H1 (cell line): ENCODE measurements around the gene INPP5F. TPM values are rescaled to one million over a fixed set of nuclear protein-coding genes. Genes with fewer than 3 reads are reported as not detected.

Experiments used
- CTCF ChIA-PET: fragments of 300-600 bp; sonication (Branson Sonifier 250); formaldehyde crosslinking; loops from one replicate; lab custom pipeline; 2021; ENCODE audit not compliant: partially characterized antibody; lab: Charles Lee
- POLR2A ChIA-PET: fragments of 300-600 bp; sonication (Branson Sonifier 250); formaldehyde crosslinking; loops from one replicate; lab custom pipeline; 2021; ENCODE audit warnings: inconsistent platforms; ENCODE audit not compliant: partially characterized antibody; lab: Charles Lee
- DNase-seq, 2 experiments: peaks; one replicate each; pipeline versions ENCODE4 v3.0.0 to v3.0.0-alpha.2; 2010 to 2022; ENCODE audit warnings: low spot score in 2 of 2, low read depth in 1 of 2, mixed read lengths in 1 of 2
- FAIRE-seq: peaks from 2 replicates; lab custom pipeline; 2011; peaks lifted over from hg19 to GRCh38; lab: Jason Lieb, UNC
- H2AFZ ChIP-seq: 2 replicates; pipeline ENCODE4 v1.8.1; 2012; ENCODE audit warnings: low read length, inconsistent platforms
- H2AK5ac ChIP-seq: 2 replicates; pipeline ENCODE4 v1.6.1; 2013; ENCODE audit warnings: low read depth, low read length
- H2BK120ac ChIP-seq: replicated peaks from 2 replicates; pipeline ENCODE3; 2013; ENCODE audit warnings: low read depth, low read length, inconsistent platforms
- H2BK12ac ChIP-seq: 2 replicates; pipeline ENCODE4 v1.6.1; 2013; ENCODE audit warnings: low read depth, low read length
- H2BK15ac ChIP-seq: 2 replicates; pipeline ENCODE4 v1.6.1; 2013; ENCODE audit warnings: low read length
- H2BK20ac ChIP-seq: 2 replicates; pipeline ENCODE4 v1.6.1; 2013; ENCODE audit warnings: low read length
- H2BK5ac ChIP-seq: 2 replicates; pipeline ENCODE4 v1.6.1; 2013; ENCODE audit warnings: low read depth, low read length
- H3K14ac ChIP-seq: 2 replicates; pipeline ENCODE4 v1.6.1; 2013; ENCODE audit warnings: inconsistent platforms; ENCODE audit not compliant: insufficient read length
- H3K18ac ChIP-seq: 2 replicates; pipeline ENCODE4 v1.6.1; 2013; ENCODE audit warnings: low read length; ENCODE audit errors: extremely low read depth
- H3K23ac ChIP-seq: 2 replicates; pipeline ENCODE4 v1.6.1; 2013; ENCODE audit warnings: inconsistent platforms; ENCODE audit not compliant: insufficient read length
- H3K23me2 ChIP-seq: 2 replicates; pipeline ENCODE4 v1.6.1; 2013; ENCODE audit warnings: low read depth, low read length
- H3K27ac ChIP-seq: 2 replicates; pipeline ENCODE4 v1.6.1; 2011; ENCODE audit warnings: low read depth, low read length, inconsistent platforms
- H3K27me3 ChIP-seq, 4 experiments: replicated peaks in 1 of 4; 1 replicate in 1 of 4; 2 replicates in 3 of 4; pipeline versions ENCODE4 v1.6.1 to v1.8.1; 2011 to 2013; ENCODE audit warnings: low read length in 3 of 4, mild to moderate bottlenecking in 3 of 4, inconsistent platforms in 2 of 4, mixed read lengths in 2 of 4, moderate library complexity in 1 of 4; ENCODE audit not compliant: control insufficient read depth in 3 of 4, insufficient read depth in 3 of 4; ENCODE audit errors: extremely low read depth in 1 of 4
- H3K36me3 ChIP-seq, 4 experiments: 2 replicates each; pipeline versions ENCODE4 v1.6.1 to v1.8.1; 2011 to 2013; ENCODE audit warnings: mild to moderate bottlenecking in 4 of 4, low read length in 3 of 4, moderate library complexity in 2 of 4, control low read depth in 1 of 4, inconsistent platforms in 1 of 4; ENCODE audit not compliant: insufficient read depth in 4 of 4, control insufficient read depth in 2 of 4
- H3K4ac ChIP-seq: replicated peaks from 2 replicates; pipeline ENCODE3; 2013; ENCODE audit warnings: low read length, low read depth, mixed read lengths, inconsistent platforms; ENCODE audit not compliant: insufficient read length
- H3K4me1 ChIP-seq, 4 experiments: replicated peaks in 1 of 4; 1 replicate in 1 of 4; 2 replicates in 3 of 4; pipeline versions ENCODE4 v1.6.1 to v1.8.1; 2011 to 2013; ENCODE audit warnings: low read length in 3 of 4, inconsistent platforms in 2 of 4, mixed read lengths in 1 of 4; ENCODE audit not compliant: insufficient read depth in 4 of 4, control insufficient read depth in 3 of 4
- H3K4me2 ChIP-seq, 2 experiments: 2 replicates each; pipeline versions ENCODE4 v1.6.1 to v1.8.1; 2011 to 2013; ENCODE audit warnings: low read depth in 2 of 2, low read length in 2 of 2, control low read depth in 1 of 2, inconsistent platforms in 1 of 2, mild to moderate bottlenecking in 1 of 2; ENCODE audit not compliant: insufficient read depth in 1 of 2
- H3K4me3 ChIP-seq, 4 experiments: fragments of 200-600, 300-600 bp in 1 of 4; sonication (generic), shearing (Covaris generic), sonication (Bioruptor Twin) in 1 of 4; 2 replicates each; pipeline versions ENCODE4 v1.5.1 to v1.8.1; 2011 to 2016; ENCODE audit warnings: low read length in 4 of 4, low read depth in 3 of 4, control low read depth in 2 of 4, inconsistent platforms in 2 of 4, mild to moderate bottlenecking in 2 of 4, mixed read lengths in 1 of 4, moderate library complexity in 1 of 4; ENCODE audit not compliant: insufficient read depth in 2 of 4; ENCODE audit errors: extremely low read depth in 1 of 4
- H3K56ac ChIP-seq: replicated peaks from 2 replicates; pipeline ENCODE3; 2013; ENCODE audit warnings: low read depth, mild to moderate bottlenecking, mixed read lengths, low read length, inconsistent platforms; ENCODE audit not compliant: insufficient read length
- H3K79me1 ChIP-seq: 2 replicates; pipeline ENCODE4 v1.6.1; 2013; ENCODE audit warnings: low read depth, low read length, control low read depth
- H3K79me2 ChIP-seq, 2 experiments: 2 replicates each; pipeline versions ENCODE4 v1.6.1 to v1.8.1; 2012 to 2013; ENCODE audit warnings: low read length in 2 of 2, mild to moderate bottlenecking in 2 of 2, inconsistent platforms in 1 of 2; ENCODE audit not compliant: insufficient read depth in 2 of 2, control insufficient read depth in 1 of 2
- H3K9ac ChIP-seq, 4 experiments: replicated peaks in 1 of 4; 1 replicate in 1 of 4; 2 replicates in 3 of 4; pipeline versions ENCODE4 v1.6.1 to v1.8.1; 2011 to 2013; ENCODE audit warnings: low read depth in 3 of 4, low read length in 3 of 4, control low read depth in 2 of 4, mild to moderate bottlenecking in 2 of 4, moderate library complexity in 2 of 4, inconsistent platforms in 1 of 4; ENCODE audit errors: extremely low read depth in 1 of 4
- H3K9me3 ChIP-seq, 2 experiments: 2 replicates each; pipeline versions ENCODE4 v1.6.1 to v1.8.1; 2012 to 2013; ENCODE audit warnings: mild to moderate bottlenecking in 2 of 2, moderate library complexity in 2 of 2, control low read depth in 1 of 2, inconsistent platforms in 1 of 2, low read depth in 1 of 2, low read length in 1 of 2, mixed read lengths in 1 of 2; ENCODE audit not compliant: insufficient read depth in 2 of 2
- H4K20me1 ChIP-seq, 2 experiments: replicated peaks in 1 of 2; 2 replicates each; pipeline versions ENCODE3 to v1.8.1; 2011 to 2013; ENCODE audit warnings: inconsistent platforms in 2 of 2, low read length in 2 of 2, mild to moderate bottlenecking in 1 of 2; ENCODE audit not compliant: insufficient read depth in 2 of 2, control insufficient read depth in 1 of 2
- H4K5ac ChIP-seq: 2 replicates; pipeline ENCODE4 v1.6.1; 2013; ENCODE audit warnings: low read length, low read depth, mixed read lengths, inconsistent platforms; ENCODE audit not compliant: insufficient read length
- H4K8ac ChIP-seq: 2 replicates; pipeline ENCODE4 v1.8.0; 2013; ENCODE audit warnings: mild to moderate bottlenecking, moderate library complexity, low read length, inconsistent platforms; ENCODE audit not compliant: insufficient read depth; ENCODE audit errors: extremely low read depth
- H4K91ac ChIP-seq: replicated peaks from 2 replicates; pipeline ENCODE3; 2013; ENCODE audit warnings: low read length, mixed read lengths, inconsistent platforms; ENCODE audit not compliant: insufficient read length
- FOSL1 ChIP-seq: IDR thresholded peaks from 2 replicates; pipeline ENCODE4 v1.6.1; 2011; ENCODE audit warnings: mild to moderate bottlenecking, low read depth, low read length, moderate library complexity; ENCODE audit not compliant: insufficient read depth
- JUND ChIP-seq: IDR thresholded peaks from 2 replicates; pipeline ENCODE4 v1.6.1; 2011; ENCODE audit warnings: mild to moderate bottlenecking, improper control_type of control experiment, low read length
- TBP ChIP-seq: IDR thresholded peaks from 2 replicates; pipeline ENCODE4 v1.6.1; 2011; ENCODE audit warnings: low read depth, low read length, improper control_type of control experiment
- WGBS, 2 experiments: shearing (Covaris generic) in 1 of 2; methylation state at CpG; one replicate each; pipeline versions ENCODE4 v1.1.6 to v1.1.7; 2013 to 2015; ENCODE audit warnings: low lambda C conversion rate in 2 of 2, mixed read lengths in 2 of 2, inconsistent platforms in 1 of 2, low coverage in 1 of 2, missing lambda C conversion rate in 1 of 2; ENCODE audit not compliant: insufficient replicate concordance in 2 of 2, insufficient coverage in 1 of 2, insufficient read length in 1 of 2; ENCODE audit errors: extremely low coverage in 1 of 2, missing lambda C conversion rate in 1 of 2; 5-methylcytosine and 5-hydroxymethylcytosine counted together
- polyA plus RNA-seq, 7 experiments: library from polyadenylated mRNA; depleted of rRNA in 3 of 7; stranded (reverse) in 5 of 7; unstranded in 2 of 7; fragments of >200 nt in 5 of 7; fragments of 200-250 nt in 2 of 7; gene quantifications; 1 replicate in 5 of 7; 2 replicates in 1 of 7; 4 replicates in 1 of 7; pipeline versions ENCODE4 v1.2.1 to v1.2.3, GENCODE V29; 2011 to 2013; ENCODE audit warnings: missing spikeins in 2 of 7, mixed read lengths in 2 of 7
- total RNA-seq: library from RNA; stranded (reverse); fragmentation: NEBNext Ultra II Directional; extraction: Animal tissue kit (Norgen Biotek cat#: 25700); gene quantifications from 2 replicates; pipeline ENCODE4 v1.2.1, GENCODE V29; 2021

INPP5F gene
- total and polyA plus RNA-seq, 2 of the 8 experiments (the other 6 are each of a cell fraction or from before 2014, with no cell fraction given), result 50.1 to 101 TPM

DNA sequence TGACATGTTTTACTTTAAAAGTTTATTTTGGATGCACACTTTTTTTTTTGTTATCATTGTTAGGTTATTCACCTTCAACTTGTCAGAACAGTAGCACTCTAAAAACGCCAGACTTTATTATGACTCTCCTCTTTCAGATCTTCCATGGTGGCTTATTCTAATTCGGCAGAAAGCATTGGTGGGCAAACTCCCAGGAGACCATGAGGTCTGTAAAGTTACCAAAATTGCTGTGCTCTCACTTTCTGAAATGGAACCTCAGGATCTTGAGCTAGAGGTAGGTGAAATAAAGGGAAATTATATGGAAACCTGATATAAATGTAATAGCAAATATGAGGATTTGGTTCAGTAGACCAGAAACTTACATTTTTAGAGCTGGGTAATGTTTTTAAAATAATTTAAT lies 55.6 kb downstream of the INPP5F start:
- Histone ChIP-seq H3K27ac (no peak overlapping the region), H4K91ac (no peak overlapping the region), H4K5ac (no peak overlapping the region), H3K36me3 (no peaks in the 10 kb centered on the region), H3K79me2 (no peaks in the 10 kb centered on the region), H2AK5ac (no peak overlapping the region), H3K18ac (no peak overlapping the region), H3K27me3 (no peaks in the 10 kb centered on the region), H3K4me2 (no peak overlapping the region), H3K9ac (no peak overlapping the region), H2BK120ac (no peak overlapping the region), H3K23me2 (no peaks in the 10 kb centered on the region), H3K56ac (no peak overlapping the region), H4K8ac (no peak overlapping the region), H3K23ac (no peak overlapping the region), H3K4me1 (peaks cover 0 to 8% (median 2%) of the 10 kb centered on the region in 4 experiments; a peak in 5 of 7 replicates), H3K4me3 (no peak overlapping the region)
- no peak for FAIRE-seq
- no peak for DNase-seq
- CTCF ChIA-PET, result interaction anchor here (1.3 to 1.9 kb wide), 3 partner anchors 9 to 37 kb away, joined by 3 to 4 read pairs (median 4); no protein-coding TSS in a partner anchor
- no peak for TF ChIP-seq FOSL1
- no peak for TF ChIP-seq TBP
- no peak for TF ChIP-seq JUND
- TF ChIP-seq, all 59 proteins: peak for 0
- POLR2A ChIA-PET, result interaction anchor here (1.1 kb wide), 1 partner anchor 13 kb away, joined by 3 read pairs; no protein-coding TSS in a partner anchor
- Histone ChIP-seq H4K20me1 (no peaks in the 10 kb centered on the region), H3K14ac (no peak overlapping the region), H3K9me3 (no peaks in the 10 kb centered on the region), H2BK5ac (no peak overlapping the region), H3K79me1 (no peaks in the 10 kb centered on the region; the same call in 1 of the 2 replicates), H3K4ac (no peak overlapping the region), H2AFZ (no peak overlapping the region), H2BK12ac (no peak overlapping the region), H2BK20ac (no peak overlapping the region), H2BK15ac (no peak overlapping the region)
- 90% methylated on average over 2 of the region's 2 CpGs; no CpG with 5 or more reads in 1 of the 2 experiments for WGBS, 2 experiments
